ENCODE data around the gene EEA1.

EEA1 gene

GRCh38 chr12:92877904-92878303 is 51.2 kb downstream of the EEA1 start:
- no peak for DNase-seq

- DNase-seq: no peak
These were observed 52.6 kb downstream of the EEA1 start for GRCh38 chr12:92876496-92876895.

GRCh38 chr12:92871116-92871515 is 58.0 kb downstream of the EEA1 start:
- no peak for DNase-seq

GRCh38 chr12:92866418-92866817 is 62.7 kb downstream of the EEA1 start:
- no peak for DNase-seq

- no peak for DNase-seq
These were observed 65.8 kb downstream of the EEA1 start for GRCh38 chr12:92863251-92863650.

- no peak for DNase-seq
These were observed 67.7 kb downstream of the EEA1 start for GRCh38 chr12:92861381-92861780.

- DNase-seq: no peak
These were observed 68.6 kb downstream of the EEA1 start for GRCh38 chr12:92860521-92860920.

GRCh38 chr12:92859650-92860386 is 69.3 kb downstream of the EEA1 start:
- no peak for DNase-seq

DNA sequence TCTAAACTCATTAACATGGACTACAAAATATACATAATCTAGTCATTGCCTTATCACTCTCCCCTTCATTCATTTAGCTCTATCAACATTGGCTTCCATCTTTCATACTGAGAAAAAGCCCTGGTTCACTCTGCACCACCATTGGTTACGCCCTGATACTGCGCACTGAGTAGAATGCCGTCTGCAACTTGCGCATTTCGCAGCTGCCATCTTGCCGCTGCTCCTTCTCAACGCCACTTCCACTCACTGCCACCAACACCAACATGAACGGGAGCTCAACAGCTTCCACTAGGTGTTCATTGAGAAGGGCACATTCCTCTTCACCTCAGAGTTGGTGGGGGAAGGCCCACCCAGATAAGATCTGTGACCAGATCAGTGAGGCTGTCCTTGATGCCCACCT is 71.3 kb downstream of the EEA1 start:
- no peak for DNase-seq

DNA sequence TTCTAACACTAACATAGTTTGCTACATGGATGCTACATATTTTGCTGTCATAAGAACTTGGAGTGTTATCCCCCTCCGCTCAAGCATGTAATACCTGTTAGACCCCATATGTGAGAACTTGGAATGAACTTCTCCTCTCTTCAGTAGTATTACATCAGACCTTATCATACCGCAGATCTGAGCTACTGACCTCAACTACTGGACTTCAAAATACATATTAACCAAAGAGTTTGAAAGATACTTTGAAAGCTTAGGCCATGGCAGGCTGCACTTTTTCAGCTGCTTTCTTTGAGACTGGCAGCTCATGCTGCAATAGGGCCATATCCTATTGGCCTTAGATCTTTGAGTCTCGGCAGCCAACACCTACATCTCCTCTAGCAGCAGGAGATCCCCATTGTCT is 74.8 kb downstream of the EEA1 start:
- no peak for DNase-seq

GRCh38 chr12:92848740-92849139 is 80.4 kb downstream of the EEA1 start:
- no peak for DNase-seq

- DNase-seq: no peak
These were observed 81.7 kb downstream of the EEA1 start for GRCh38 chr12:92847368-92847767.

GRCh38 chr12:92845329-92845728 is 83.8 kb downstream of the EEA1 start:
- DNase-seq: no peak

- DNase-seq: no peak
These were observed 84.8 kb downstream of the EEA1 start for GRCh38 chr12:92844151-92844763.

DNA sequence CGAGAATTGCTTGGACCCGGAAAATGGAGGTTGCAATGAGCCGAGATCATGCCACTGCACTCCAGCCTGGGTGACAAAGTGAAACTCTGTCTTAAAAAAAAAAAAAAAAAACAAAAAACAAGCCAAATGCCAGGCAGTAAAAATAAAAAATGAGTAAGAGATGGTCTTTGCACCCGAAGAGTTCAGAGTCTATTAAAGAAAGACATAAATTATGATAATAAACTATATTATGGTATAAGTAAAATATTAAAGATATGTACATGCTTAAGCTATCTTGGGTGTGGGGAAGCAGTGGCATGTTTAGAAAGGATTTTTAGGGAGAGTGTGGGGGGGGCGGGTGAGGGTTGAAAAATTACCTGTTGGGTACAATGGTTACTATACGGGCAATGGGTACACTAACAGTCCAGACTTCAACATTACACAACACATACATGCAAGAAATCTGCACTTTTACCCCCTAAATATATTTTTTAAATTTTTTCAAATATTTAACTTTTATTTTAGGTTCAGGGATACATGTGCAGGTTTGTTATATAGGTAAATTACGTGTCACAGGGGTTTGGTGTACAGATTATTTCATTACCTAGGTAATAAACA is 99.3 kb downstream of the EEA1 start:
- DNase-seq: no peak

DNA sequence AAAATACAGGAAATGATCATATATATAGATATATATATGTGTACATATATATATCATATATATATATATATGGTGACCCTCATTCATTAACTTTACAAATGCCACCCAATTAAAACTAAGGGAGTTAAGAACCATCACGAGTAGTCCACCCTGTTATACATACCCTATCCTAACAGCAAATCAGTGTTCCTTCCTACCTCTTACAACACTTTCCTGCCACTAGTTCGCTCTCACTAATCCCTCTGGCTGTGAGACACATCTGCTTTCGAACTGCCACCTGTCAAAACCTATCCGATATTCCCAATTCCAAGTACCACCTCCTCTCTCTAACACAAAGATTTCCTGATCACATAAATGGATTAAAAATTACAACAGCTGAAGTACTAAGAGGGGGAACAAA is 100.5 kb downstream of the EEA1 start:
- DNase-seq: no peak

- DNase-seq: no peak
These were observed 101.2 kb downstream of the EEA1 start for GRCh38 chr12:92827836-92828431.

DNA sequence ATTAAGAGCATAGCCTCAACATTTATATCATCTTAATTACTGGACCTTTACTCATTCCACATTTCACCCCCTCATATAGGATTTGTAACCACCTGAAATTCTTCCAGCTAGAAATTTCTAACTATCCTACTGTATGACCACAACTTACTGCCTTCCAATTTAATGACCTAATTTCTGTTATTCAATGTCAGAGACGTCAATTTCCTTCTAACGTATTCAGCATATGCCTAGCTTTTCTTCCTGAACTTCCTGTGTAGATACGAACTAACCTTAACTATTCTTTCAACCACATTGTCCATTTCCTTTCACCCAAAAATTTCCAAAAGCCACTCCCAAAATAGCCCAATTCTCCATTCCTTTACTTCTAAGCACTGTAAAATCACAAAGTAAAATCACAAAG is 108.0 kb downstream of the EEA1 start:
- DNase-seq: no peak

- DNase-seq: no peak
These were observed 114.5 kb downstream of the EEA1 start for GRCh38 chr12:92814584-92814983.

DNA sequence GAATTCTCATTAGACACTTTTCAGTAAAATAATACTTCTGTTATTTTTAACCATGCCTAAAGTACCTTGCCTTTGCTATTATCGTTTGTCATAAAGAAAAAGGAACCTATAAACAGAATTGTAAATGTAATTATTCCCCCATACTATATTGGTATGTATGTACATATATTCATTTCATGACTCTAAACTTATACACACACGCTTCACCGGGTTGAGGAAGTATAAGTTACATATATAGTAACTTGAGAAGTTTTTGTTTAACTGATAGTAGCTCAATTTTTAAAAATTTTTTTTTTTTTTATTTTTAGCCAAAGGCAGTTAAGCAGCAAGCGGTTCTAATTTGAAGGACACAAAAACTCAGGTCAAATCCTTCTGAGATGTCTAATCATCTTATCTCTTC is 118.7 kb downstream of the EEA1 start:
- no peak for DNase-seq

- no peak for DNase-seq
These were observed 125.2 kb downstream of the EEA1 start for GRCh38 chr12:92803903-92804302.

DNA sequence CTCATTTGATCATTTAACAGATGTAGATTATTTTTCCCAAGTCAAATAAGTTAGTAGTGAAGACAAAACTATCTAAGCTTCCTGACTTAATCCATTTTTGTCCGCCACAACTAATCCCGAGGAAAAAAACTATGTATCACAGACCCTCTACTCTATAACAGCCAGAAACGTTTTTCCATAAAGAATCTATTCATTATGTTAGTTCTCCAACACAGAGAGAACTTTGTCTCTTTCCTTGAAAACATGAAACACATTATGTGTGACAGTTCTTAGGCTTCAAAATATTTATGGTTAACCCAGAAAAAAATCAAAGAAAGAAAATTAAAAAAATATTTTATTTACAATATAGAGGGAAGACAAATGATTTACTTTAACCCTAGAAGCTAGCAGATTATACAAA is 126.2 kb downstream of the EEA1 start:
- no peak for DNase-seq

DNA sequence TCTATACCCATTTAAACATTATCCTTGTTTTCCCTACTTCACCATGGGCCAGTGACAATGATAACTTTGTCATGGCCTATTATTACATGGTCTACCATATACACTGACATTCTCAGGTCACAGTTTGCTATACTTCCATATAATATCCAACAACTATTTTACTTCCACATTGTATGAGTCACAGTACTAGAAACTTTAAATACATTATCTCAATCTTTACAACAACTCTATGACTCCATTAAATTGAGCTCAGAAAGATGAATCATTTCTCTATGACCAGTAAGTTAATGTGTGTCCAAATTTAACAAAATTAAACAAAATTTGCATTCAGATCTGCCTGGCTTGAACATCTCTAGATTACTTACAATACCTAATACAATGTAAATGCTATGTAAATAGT is 132.4 kb downstream of the EEA1 start:
- DNase-seq: no peak

- no peak for DNase-seq
These were observed 134.3 kb downstream of the EEA1 start for GRCh38 chr12:92794814-92795213.
